DMS53 treated with DMSO at 0.1 percent for 48 hours (cell line): ENCODE data around the gene CLDN6.

ENCODE experiments used
- DNase-seq: peaks from one replicate; lab custom pipeline; 2025; ENCODE audit not compliant: unreplicated experiment; lab: John Stamatoyannopoulos, UW

The CLDN6 gene

GRCh38 chr16:3015865-3016521 is 2.0 kb downstream of the CLDN6 start:
- DNase-seq: no peak

GRCh38 chr16:3014971-3015370 is 3.0 kb downstream of the CLDN6 start:
- no peak for DNase-seq

GRCh38 chr16:3013998-3014690 is 3.8 kb downstream of the CLDN6 start:
- DNase-seq: no peak

DNA sequence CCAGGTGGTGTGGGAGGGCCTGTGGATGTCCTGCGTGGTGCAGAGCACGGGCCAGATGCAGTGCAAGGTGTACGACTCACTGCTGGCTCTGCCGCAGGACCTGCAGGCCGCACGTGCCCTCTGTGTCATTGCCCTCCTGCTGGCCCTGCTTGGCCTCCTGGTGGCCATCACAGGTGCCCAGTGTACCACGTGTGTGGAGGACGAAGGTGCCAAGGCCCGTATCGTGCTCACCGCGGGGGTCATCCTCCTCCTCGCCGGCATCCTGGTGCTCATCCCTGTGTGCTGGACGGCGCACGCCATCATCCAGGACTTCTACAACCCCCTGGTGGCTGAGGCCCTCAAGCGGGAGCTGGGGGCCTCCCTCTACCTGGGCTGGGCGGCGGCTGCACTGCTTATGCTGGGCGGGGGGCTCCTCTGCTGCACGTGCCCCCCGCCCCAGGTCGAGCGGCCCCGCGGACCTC is 4.5 kb downstream of the CLDN6 start:
- no peak for DNase-seq

GRCh38 chr16:3012828-3013420 is 5.1 kb downstream of the CLDN6 start, which contains the start of gene CLDN9:
CLDN9 (plus strand) TSS chr16:3012923; CDS start chr16:3013363, 440 bp downstream.
- peak; percentile 29 for DNase-seq

DNA sequence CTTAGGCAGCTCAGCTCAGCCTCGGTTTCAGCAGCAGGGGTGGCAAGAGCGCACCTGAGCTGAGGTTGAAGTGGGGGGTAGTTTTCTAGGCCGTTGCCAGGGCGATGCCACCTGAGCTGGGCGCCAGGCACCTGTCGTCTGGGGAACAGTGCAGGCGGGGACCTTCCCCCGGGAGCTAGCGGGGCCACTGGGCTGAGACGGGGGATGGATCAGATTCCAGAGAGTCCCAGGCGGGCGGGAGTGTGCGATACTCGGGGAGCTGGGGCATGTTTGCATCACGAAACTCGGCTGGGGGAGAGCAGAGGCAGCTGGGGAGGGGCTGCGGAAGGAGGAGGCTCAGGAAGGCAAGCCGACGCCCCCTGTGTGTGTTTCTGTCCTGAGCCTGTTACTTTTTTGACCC is 5.7 kb downstream of the CLDN6 start:
- DNase-seq: no peak

GRCh38 chr16:3010510-3010909 is 7.5 kb downstream of the CLDN6 start:
- no peak for DNase-seq

DNA sequence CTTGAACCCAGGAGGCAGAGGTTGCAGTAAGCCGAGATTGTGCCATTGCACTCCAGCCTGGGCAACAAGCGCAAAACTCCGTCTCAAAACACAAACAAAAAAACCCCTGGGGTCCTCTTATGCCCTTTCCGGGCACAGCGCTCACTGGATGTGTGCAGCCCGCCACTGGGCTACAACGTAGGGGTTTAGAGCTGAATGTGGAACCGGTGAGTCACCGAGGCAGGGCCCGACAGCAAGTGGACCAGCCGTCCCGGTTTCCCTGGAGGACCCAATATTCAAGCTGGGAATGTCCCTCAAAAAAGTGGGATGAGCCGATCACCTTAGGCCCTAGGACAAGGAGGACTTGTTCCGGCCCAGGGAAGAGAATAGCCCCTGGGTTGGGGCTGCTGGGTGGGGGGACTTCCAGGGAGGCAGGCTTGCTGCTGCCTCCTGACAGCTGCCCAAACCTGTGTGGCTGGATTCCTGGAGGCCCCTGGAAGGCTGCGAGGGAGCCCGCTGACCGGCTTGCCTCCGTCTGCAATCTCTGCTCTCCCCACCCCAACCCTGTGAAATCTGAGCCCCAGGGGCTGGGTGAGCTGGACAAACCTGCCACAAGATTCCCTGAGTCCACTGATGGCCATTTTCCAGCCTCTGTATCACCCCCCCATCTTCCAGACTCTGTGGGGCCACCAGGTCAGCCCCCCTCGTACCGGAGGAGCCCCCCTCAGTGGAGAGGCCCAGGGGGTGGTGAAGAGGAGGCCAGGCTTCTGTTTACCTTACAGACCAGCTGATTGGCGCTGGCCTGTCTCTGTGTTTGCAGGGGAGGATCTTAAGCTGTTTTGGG is 8.2 kb downstream of the CLDN6 start:
- peak; percentile 31 for DNase-seq

DNA sequence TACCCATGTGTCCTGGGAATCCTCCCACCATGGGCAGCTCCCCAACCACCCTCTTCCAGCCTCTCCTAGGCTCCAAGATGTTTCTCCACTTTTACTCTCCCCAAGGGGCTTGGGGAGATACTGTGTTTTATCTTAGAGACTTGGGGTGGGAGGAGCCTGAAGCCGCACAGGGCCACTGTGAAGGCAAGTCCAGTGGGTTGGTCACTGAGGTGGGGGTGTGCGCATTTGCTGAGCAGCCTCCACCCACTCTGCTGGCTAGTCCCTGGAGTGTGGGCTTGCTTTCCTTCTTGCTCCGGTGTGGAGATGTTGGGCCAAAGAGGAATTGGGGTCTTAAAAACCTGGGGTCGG is 9.3 kb downstream of the CLDN6 start:
- DNase-seq: no peak

GRCh38 chr16:3007957-3008689 is 9.9 kb downstream of the CLDN6 start:
- no peak for DNase-seq

- DNase-seq: no peak
These were observed 10.7 kb downstream of the CLDN6 start for GRCh38 chr16:3007059-3007956.

DNA sequence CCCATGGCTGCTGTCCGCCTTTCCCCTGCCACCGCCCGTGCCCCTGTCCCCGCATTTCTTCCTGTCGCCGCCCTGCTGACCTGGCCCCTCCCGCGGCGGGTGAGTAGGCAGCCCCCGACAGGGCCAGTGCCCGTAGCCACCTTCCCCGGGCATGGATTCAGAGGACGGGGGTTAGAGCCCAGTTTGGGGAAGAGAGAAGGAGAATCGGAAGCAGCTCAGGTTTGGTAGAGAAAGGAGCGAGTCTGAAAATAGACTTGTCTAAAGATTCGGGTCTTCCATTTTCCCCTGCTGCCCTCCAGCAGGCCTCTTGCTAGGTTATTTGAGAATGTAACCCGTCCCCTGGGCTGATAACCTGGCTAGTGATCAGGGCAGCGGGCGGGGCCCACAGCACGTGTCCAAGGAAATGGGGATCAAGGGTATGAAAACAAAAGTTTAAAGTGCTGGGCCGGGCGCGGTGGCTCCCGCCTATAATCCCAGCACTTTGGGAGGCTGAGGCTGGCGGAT is 13.2 kb downstream of the CLDN6 start:
- DNase-seq: peak; percentile 16

- DNase-seq: no peak
These were observed 13.7 kb downstream of the CLDN6 start for GRCh38 chr16:3004319-3004718.

- peak; percentile 94 for DNase-seq
These were observed 14.3 kb downstream of the CLDN6 start for GRCh38 chr16:3003582-3004270.

GRCh38 chr16:3001316-3001715 is 16.7 kb downstream of the CLDN6 start:
- DNase-seq: no peak

- DNase-seq: no peak
These were observed 17.4 kb downstream of the CLDN6 start for GRCh38 chr16:3000540-3000939.

DNA sequence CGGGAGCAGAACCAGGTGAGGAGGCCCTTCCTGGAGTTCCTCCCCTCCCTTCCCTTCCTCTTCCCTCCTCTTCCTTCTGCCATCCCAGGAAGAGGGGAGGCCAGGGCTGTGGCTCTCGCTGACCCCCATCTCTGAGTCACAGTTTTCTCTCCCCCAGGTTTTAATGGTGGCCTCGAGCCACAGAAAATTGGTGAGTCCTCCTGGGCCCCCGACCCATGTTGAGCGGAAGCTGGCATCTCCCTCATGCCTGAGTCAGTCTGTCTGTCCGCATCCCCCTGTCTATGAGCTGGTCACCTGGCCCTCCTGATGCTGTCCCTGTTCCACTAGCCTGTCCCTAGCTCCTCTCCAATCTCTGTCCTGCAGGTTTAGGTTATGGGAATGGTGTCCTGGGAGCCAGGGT is 18.1 kb downstream of the CLDN6 start:
- no peak for DNase-seq

DNA sequence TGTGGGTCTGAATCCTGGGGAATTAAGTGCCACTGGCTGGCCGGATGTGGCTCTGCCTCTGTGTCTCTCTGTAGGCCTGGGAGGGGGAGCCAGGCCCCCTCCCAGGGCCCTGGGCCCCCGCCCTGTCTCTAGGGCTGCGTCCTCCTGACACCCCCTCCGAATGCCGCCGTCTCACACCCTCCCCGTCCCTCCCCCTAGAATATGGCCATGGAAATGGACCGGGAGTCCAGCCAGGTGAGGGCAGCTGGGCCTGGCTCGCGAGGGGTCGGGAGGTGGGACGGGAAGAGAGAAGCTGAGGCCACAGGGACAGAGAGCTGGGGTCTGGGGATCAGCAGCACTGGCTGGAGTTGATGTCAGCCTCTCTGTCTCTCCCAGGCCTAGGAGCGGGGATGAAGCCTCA is 21.7 kb downstream of the CLDN6 start:
- no peak for DNase-seq
